HEK293 (cell line): ENCODE results near the gene CCIN.

Experiments used
- CTCF ChIA-PET: fragments of 350-600 bp; formaldehyde crosslinking; extraction: SDS; loops from one replicate; lab custom pipeline; 2021; ENCODE audit warnings: antibody characterized with exemption; lab: Yijun Ruan, JAX
- POLR2A ChIA-PET: fragments of 300-600 bp; formaldehyde crosslinking; extraction: SDS; loops from one replicate; lab custom pipeline; 2020; ENCODE audit warnings: antibody characterized with exemption, inconsistent platforms; lab: Yijun Ruan, JAX
- H3K27ac ChIP-seq: fragments of 200-500 bp; sonication (Bioruptor generic); 2 replicates; pipeline ENCODE4 v1.5.1; 2014; ENCODE audit warnings: low read depth, low read length, control low read depth, inconsistent platforms; ENCODE audit errors: extremely low read depth
- H3K36me3 ChIP-seq, 2 experiments: fragments of 200-500 bp in 1 of 2; sonication (Bioruptor generic) in 1 of 2; 1 replicate in 1 of 2; 2 replicates in 1 of 2; pipeline ENCODE4 v1.5.1; 2014 to 2017; ENCODE audit warnings: inconsistent platforms in 2 of 2, low read length in 2 of 2; ENCODE audit not compliant: control insufficient read depth in 2 of 2, insufficient read depth in 1 of 2
- H3K4me1 ChIP-seq: fragments of 200-500 bp; sonication (Bioruptor generic); 2 replicates; pipeline ENCODE4 v1.5.1; 2014; ENCODE audit warnings: mild to moderate bottlenecking, low read length, inconsistent platforms; ENCODE audit not compliant: control insufficient read depth, insufficient read depth
- H3K4me3 ChIP-seq: 2 replicates; pipeline ENCODE4 v1.5.1; 2011; ENCODE audit warnings: low read depth, mild to moderate bottlenecking, control low read depth, low read length, moderate library complexity
- H3K9me3 ChIP-seq: fragments of 200-500 bp; sonication (Bioruptor generic); 2 replicates; pipeline ENCODE4 v1.5.1; 2014; ENCODE audit warnings: low read depth, low read length, inconsistent platforms; ENCODE audit not compliant: control insufficient read depth, insufficient read depth
- CTCF ChIP-seq: fragments of 450-650 bp; formaldehyde crosslinking; IDR thresholded peaks from 2 replicates; pipeline ENCODE4 v1.5.1; 2016; ENCODE audit warnings: missing biosample characterization, missing genetic modification characterization
- OSR2 ChIP-seq: fragments of 450-650 bp; formaldehyde crosslinking; IDR thresholded peaks from 2 replicates; pipeline ENCODE4 v1.5.1; 2016; ENCODE audit warnings: missing biosample characterization, missing genetic modification characterization
- ZBTB17 ChIP-seq: fragments of 450-650 bp; formaldehyde crosslinking; IDR thresholded peaks from 2 replicates; pipeline ENCODE4 v1.5.1; 2016; ENCODE audit warnings: missing biosample characterization, missing genetic modification characterization
- ZBTB44 ChIP-seq: fragments of 450-650 bp; IDR thresholded peaks from 2 replicates; pipeline ENCODE4 v1.5.1; 2018; ENCODE audit warnings: missing biosample characterization, mild to moderate bottlenecking, missing genetic modification characterization
- ZNF133 ChIP-seq: fragments of 450-650 bp; formaldehyde crosslinking; IDR thresholded peaks from 2 replicates; pipeline ENCODE4 v1.5.1; 2016; ENCODE audit warnings: missing biosample characterization, missing genetic modification characterization
- ZNF24 ChIP-seq: fragments of 450-650 bp; formaldehyde crosslinking; IDR thresholded peaks from 2 replicates; pipeline ENCODE4 v1.5.1; 2016; ENCODE audit warnings: missing biosample characterization, missing genetic modification characterization
- ZNF366 ChIP-seq: fragments of 450-650 bp; formaldehyde crosslinking; conservative IDR thresholded peaks from 2 replicates; pipeline ENCODE4 v1.5.1; 2016; ENCODE audit warnings: missing biosample characterization, missing genetic modification characterization
- ZNF433 ChIP-seq: fragments of 450-650 bp; formaldehyde crosslinking; IDR thresholded peaks from 2 replicates; pipeline ENCODE4 v1.5.1; 2016; ENCODE audit warnings: missing biosample characterization, missing genetic modification characterization, low read depth
- ZNF768 ChIP-seq: fragments of 450-650 bp; formaldehyde crosslinking; IDR thresholded peaks from 2 replicates; pipeline ENCODE4 v1.5.1; 2018; ENCODE audit warnings: missing biosample characterization, mild to moderate bottlenecking, missing genetic modification characterization

CCIN gene

GRCh38 chr9:36138901-36139300, 30.3 kb upstream of the CCIN start:
- no peak overlapping the region for H3K27ac ChIP-seq
- ChIA-PET CTCF (interaction anchor here (7.0 kb wide), 1 partner anchor 26 kb away, joined by 55 read pairs; no protein-coding TSS in a partner anchor), POLR2A (interaction anchor here (0.6 to 2.2 kb wide), 2 partner anchors 10 to 14 kb away, joined by 5 read pairs; no protein-coding TSS in a partner anchor)
- no peak overlapping the region for H3K4me3 ChIP-seq
- no peaks in the 10 kb centered on the region for H3K4me1 ChIP-seq
- no peaks in the 10 kb centered on the region for H3K36me3 ChIP-seq
- TF ChIP-seq ZNF133 (tag by site-specific recombination) (no peak), ZBTB17 (tag by site-specific recombination) (0 out of 2 replicates have a peak, but pooled peaks have one; percentile 34), ZNF366 (tag by site-specific recombination) (0 out of 2 replicates have a peak, but pooled peaks have one; percentile 37), ZBTB44 (no peak), OSR2 (no peak)
- H3K9me3 ChIP-seq = no peaks in the 10 kb centered on the region

- TF ChIP-seq ZNF24 (tag by site-specific recombination) (0 out of 2 replicates have a peak, but pooled peaks have one; percentile 45), ZNF768 (no peak)
- TF ChIP-seq, all 188 proteins: peak for 1
- POLR2A ChIA-PET = interaction anchor here (1.2 to 2.2 kb wide), 2 partner anchors 9 to 50 kb away, joined by 4 to 5 read pairs; partner anchors contain the start of gene CLTA
- Histone ChIP-seq H3K4me1 (no peaks in the 10 kb centered on the region), H3K9me3 (no peaks in the 10 kb centered on the region), H3K36me3 (no peaks in the 10 kb centered on the region), H3K4me3 (no peak overlapping the region), H3K27ac (no peak overlapping the region)
- CTCF ChIA-PET = interaction anchor here (0.7 to 7.0 kb wide), 10 partner anchors 24 to 233 kb away, joined by 3 to 55 read pairs (median 4); no protein-coding TSS in a partner anchor
Measured at GRCh38 chr9:36140086-36141084, 28.8 kb upstream of the CCIN start.

- no peaks in the 10 kb centered on the region for H3K4me1 ChIP-seq
- POLR2A ChIA-PET = interaction anchor here (0.6 kb wide), 1 partner anchor 27 kb away, joined by 3 read pairs; no protein-coding TSS in a partner anchor
- CTCF ChIA-PET = interaction anchor here (0.7 to 7.0 kb wide), 8 partner anchors 23 to 233 kb away, joined by 3 to 55 read pairs (median 4); no protein-coding TSS in a partner anchor
Measured at GRCh38 chr9:36141288-36141687, 27.9 kb upstream of the CCIN start.

More at GRCh38 chr9:36141288-36141687, 27.9 kb upstream of the CCIN start:
- H3K27ac ChIP-seq = no peak overlapping the region
- H3K36me3 ChIP-seq = no peaks in the 10 kb centered on the region
- no peak overlapping the region for H3K4me3 ChIP-seq
- no peaks in the 10 kb centered on the region for H3K9me3 ChIP-seq
- TF ChIP-seq CTCF (tag by site-specific recombination) (peak; percentile 26; the same call in 1 of the 2 replicates), ZNF433 (tag by site-specific recombination) (no peak)
